GM23248 (cell line): ENCODE measurements around the gene SRD5A3. TPM values are rescaled to one million over a fixed set of nuclear protein-coding genes. Genes with fewer than 3 reads are reported as not detected.

Source experiments
- DNase-seq: peaks from one replicate; pipeline ENCODE4 v3.0.0-alpha.2; 2015
- H2AFZ ChIP-seq: fragments of 200-600 bp; sonication (generic); 2 replicates; pipeline ENCODE4 v1.6.1; 2016; ENCODE audit warnings: antibody characterized with exemption
- H3F3A ChIP-seq: fragments of 200-600 bp; sonication (generic); 2 replicates; pipeline ENCODE4 v1.6.1; 2016; ENCODE audit warnings: mild to moderate bottlenecking, antibody characterized with exemption, mixed run types; ENCODE audit not compliant: insufficient read depth
- H3K27ac ChIP-seq: fragments of 200-600 bp; sonication (generic); 2 replicates; pipeline ENCODE4 v1.5.1; 2016; ENCODE audit warnings: mild to moderate bottlenecking
- H3K27me3 ChIP-seq: fragments of 200-600 bp; sonication (generic); replicated peaks from 2 replicates; pipeline ENCODE4 v1.6.1; 2016; ENCODE audit warnings: mild to moderate bottlenecking; ENCODE audit not compliant: insufficient read depth
- H3K36me3 ChIP-seq: fragments of 200-600 bp; sonication (generic); 2 replicates; pipeline ENCODE4 v1.6.1; 2016; ENCODE audit warnings: low read depth, mild to moderate bottlenecking
- H3K4me1 ChIP-seq: fragments of 200-600 bp; sonication (generic); 2 replicates; pipeline ENCODE4 v1.6.1; 2016; ENCODE audit warnings: mild to moderate bottlenecking; ENCODE audit not compliant: insufficient read depth
- H3K4me2 ChIP-seq: fragments of 200-600 bp; sonication (generic); one replicate; pipeline ENCODE4 v1.6.1; 2016; ENCODE audit warnings: mild to moderate bottlenecking; ENCODE audit not compliant: unreplicated experiment
- H3K4me3 ChIP-seq: fragments of 200-600 bp; sonication (generic); 2 replicates; pipeline ENCODE4 v1.5.1; 2016; ENCODE audit warnings: mild to moderate bottlenecking
- H3K79me2 ChIP-seq: fragments of 200-600 bp; sonication (generic); 2 replicates; pipeline ENCODE4 v1.6.1; 2016; ENCODE audit warnings: mild to moderate bottlenecking; ENCODE audit not compliant: insufficient read depth
- H3K9ac ChIP-seq: fragments of 200-600 bp; sonication (generic); 2 replicates; pipeline ENCODE4 v1.6.1; 2016; ENCODE audit warnings: mild to moderate bottlenecking
- H3K9me2 ChIP-seq: fragments of 200-600 bp; sonication (generic); 2 replicates; pipeline ENCODE4 v1.6.1; 2016; ENCODE audit warnings: mixed run types, mild to moderate bottlenecking, moderate library complexity; ENCODE audit not compliant: insufficient read depth
- H3K9me3 ChIP-seq: fragments of 200-600 bp; sonication (generic); one replicate; pipeline ENCODE4 v1.6.1; 2017; ENCODE audit warnings: low read depth
- H4K20me1 ChIP-seq: fragments of 200-600 bp; sonication (generic); 2 replicates; pipeline ENCODE4 v1.6.0; 2016; ENCODE audit not compliant: insufficient read depth
- EZH2 ChIP-seq: fragments of 200-600 bp; sonication (generic); IDR thresholded peaks from 2 replicates; pipeline ENCODE4 v1.6.1; 2018; ENCODE audit warnings: antibody characterized with exemption, mild to moderate bottlenecking; ENCODE audit not compliant: insufficient read depth, poor library complexity, severe bottlenecking
- EZH2phosphoT487 ChIP-seq: fragments of 200-600 bp; sonication (generic); IDR thresholded peaks from 2 replicates; pipeline ENCODE4 v1.6.1; 2018; ENCODE audit warnings: antibody characterized with exemption, moderate library complexity, mild to moderate bottlenecking, low read depth; ENCODE audit not compliant: insufficient read depth
- WGBS, 2 experiments: methylation state at CpG; one replicate each; pipeline ENCODE4 v1.1.6; 2015 to 2017; ENCODE audit warnings: low lambda C conversion rate in 2 of 2, low coverage in 1 of 2; ENCODE audit errors: missing lambda C conversion rate in 2 of 2; 5-methylcytosine and 5-hydroxymethylcytosine counted together
- in situ Hi-C: fragments of 300-500 bp; cut with MboI; formaldehyde crosslinking; loops from 2 replicates; pipeline ENCODE4 v1.15.0; 2020
- polyA plus RNA-seq: library from polyadenylated mRNA; unstranded; fragments of >200 nt; fragmentation: Nextera tagmentation; extraction: Ambion mirVana; gene quantifications from 2 replicates; pipeline ENCODE4 v1.2.1, GENCODE V29; 2016
- total RNA-seq: library from RNA; depleted of rRNA; stranded (reverse); fragments of >200 nt; shearing (Covaris generic); gene quantifications from 2 replicates; pipeline ENCODE4 v1.2.3, GENCODE V29; 2014

The SRD5A3 gene
- total and polyA plus RNA-seq, 2 experiments from 2014 or later = 20.6 to 54.2 TPM

- WGBS, 2 experiments = 90% methylated on average over 2 of the region's 2 CpGs
- Histone ChIP-seq H2AFZ (no peak overlapping the region), H3K9me2 (no peaks in the 10 kb centered on the region), H4K20me1 (no peaks in the 10 kb centered on the region), H3K27ac (no peak overlapping the region), H3K9ac (no peak overlapping the region), H3K27me3 (no peaks in the 10 kb centered on the region), H3K36me3 (no peaks in the 10 kb centered on the region), H3K4me3 (no peak overlapping the region), H3K4me2 (no peak overlapping the region), H3K4me1 (no peaks in the 10 kb centered on the region), H3K9me3 (no peaks in the 10 kb centered on the region), H3F3A (no peaks in the 10 kb centered on the region), H3K79me2 (no peaks in the 10 kb centered on the region)
- no peak for DNase-seq
- in situ Hi-C loops = no loop called here
- no peak for TF ChIP-seq EZH2phosphoT487
These were observed 17.0 kb upstream of the SRD5A3 start for GRCh38 chr4:55329012-55329411.

- no peaks in the 10 kb centered on the region for H3F3A ChIP-seq
- H3K9me3 ChIP-seq = no peaks in the 10 kb centered on the region
- TF ChIP-seq EZH2phosphoT487 (no peak), EZH2 (no peak)
- 74 to 85% methylated on average over 4 of the region's 4 CpGs for WGBS, 2 experiments
- H2AFZ ChIP-seq = no peak overlapping the region
- H3K9ac ChIP-seq = no peak overlapping the region
- in situ Hi-C loops = no loop called here
- no peaks in the 10 kb centered on the region for H4K20me1 ChIP-seq
- H3K36me3 ChIP-seq = no peaks in the 10 kb centered on the region
- H3K4me1 ChIP-seq = no peaks in the 10 kb centered on the region
- H3K4me2 ChIP-seq = no peak overlapping the region
- no peak overlapping the region for H3K4me3 ChIP-seq
- no peak for DNase-seq
- H3K27me3 ChIP-seq = no peaks in the 10 kb centered on the region
- H3K9me2 ChIP-seq = no peaks in the 10 kb centered on the region
- H3K79me2 ChIP-seq = no peaks in the 10 kb centered on the region
- H3K27ac ChIP-seq = no peak overlapping the region
These were observed 15.8 kb upstream of the SRD5A3 start for GRCh38 chr4:55330241-55330640.

GRCh38 chr4:55336138-55337034 lies 9.7 kb upstream of the SRD5A3 start:
- Histone ChIP-seq H3K27ac (no peak overlapping the region), H3K36me3 (no peaks in the 10 kb centered on the region), H3K27me3 (no peaks in the 10 kb centered on the region), H4K20me1 (no peaks in the 10 kb centered on the region), H3K9me2 (no peaks in the 10 kb centered on the region), H3K4me1 (no peaks in the 10 kb centered on the region), H3K9me3 (no peaks in the 10 kb centered on the region), H3K9ac (no peak overlapping the region), H3K4me2 (no peak overlapping the region), H3K79me2 (no peaks in the 10 kb centered on the region), H3K4me3 (no peak overlapping the region), H3F3A (no peaks in the 10 kb centered on the region), H2AFZ (no peak overlapping the region)
- DNase-seq = no peak
- TF ChIP-seq EZH2 = no peak
- TF ChIP-seq EZH2phosphoT487 = no peak
- in situ Hi-C loops = no loop called here
- 83 to 88% methylated on average over 22 of the region's 22 CpGs for WGBS, 2 experiments

GRCh38 chr4:55337944-55338343 lies 8.1 kb upstream of the SRD5A3 start:
- Histone ChIP-seq H3K9ac (no peak overlapping the region), H3K4me3 (no peak overlapping the region), H3K4me1 (no peaks in the 10 kb centered on the region), H3K4me2 (no peak overlapping the region), H4K20me1 (no peaks in the 10 kb centered on the region), H3K9me2 (no peaks in the 10 kb centered on the region), H2AFZ (no peak overlapping the region), H3F3A (no peaks in the 10 kb centered on the region), H3K79me2 (no peaks in the 10 kb centered on the region), H3K36me3 (no peaks in the 10 kb centered on the region), H3K9me3 (no peaks in the 10 kb centered on the region), H3K27me3 (no peaks in the 10 kb centered on the region), H3K27ac (no peak overlapping the region)
- TF ChIP-seq EZH2phosphoT487 (no peak), EZH2 (no peak)
- DNase-seq = no peak
- in situ Hi-C loops = no loop called here

- WGBS, 2 experiments = 37 to 47% methylated on average over 4 of the region's 4 CpGs
- in situ Hi-C loops = no loop called here
- no peak overlapping the region for H3K4me3 ChIP-seq
- H3K4me2 ChIP-seq = no peak overlapping the region
- H4K20me1 ChIP-seq = no peaks in the 10 kb centered on the region
- no peaks in the 10 kb centered on the region for H3K36me3 ChIP-seq
- H3K27ac ChIP-seq = no peak overlapping the region
- no peaks in the 10 kb centered on the region for H3K9me3 ChIP-seq
- H2AFZ ChIP-seq = no peak overlapping the region
- H3K4me1 ChIP-seq = no peaks in the 10 kb centered on the region
- no peaks in the 10 kb centered on the region for H3K27me3 ChIP-seq
- H3K79me2 ChIP-seq = no peaks in the 10 kb centered on the region
- no peak overlapping the region for H3K9ac ChIP-seq
- no peaks in the 10 kb centered on the region for H3K9me2 ChIP-seq
- no peak for DNase-seq
- TF ChIP-seq EZH2 (no peak), EZH2phosphoT487 (no peak)
- no peaks in the 10 kb centered on the region for H3F3A ChIP-seq
These were observed 7.6 kb upstream of the SRD5A3 start for GRCh38 chr4:55338486-55338885.
